Stimulated activated CD4-positive, alpha-beta T cell treated with anti-CD3 and anti-CD28 coated beads, Interleukin-4, amount 100 ng/mL, for 24 hours (primary cell): Measurements from ENCODE around the gene C2CD5.
A peak's percentile ranks its signal among the peaks of the same experiment; 100 is the strongest.
"Not testable (repeated sequence)": the region's sequence is repeated elsewhere in the genome, so short reads cannot be mapped to it uniquely, and the experiment has no call there.

Source experiments
- DNase-seq: peaks from one replicate; pipeline ENCODE4 v3.0.0-alpha.2; 2020

C2CD5 gene

GRCh38 chr12:22477166-22477893, 67.0 kb downstream of the C2CD5 start:
- no peak for DNase-seq

- DNase-seq = no peak
Observed at GRCh38 chr12:22476133-22476532, 68.2 kb downstream of the C2CD5 start.

- no peak for DNase-seq
Observed at GRCh38 chr12:22474970-22475720, 69.2 kb downstream of the C2CD5 start.

- no peak for DNase-seq
Observed at GRCh38 chr12:22473212-22473611, 71.1 kb downstream of the C2CD5 start.

- DNase-seq = no peak
Observed at GRCh38 chr12:22467190-22467589, 77.2 kb downstream of the C2CD5 start.

- no peak for DNase-seq
Observed at GRCh38 chr12:22463306-22463705, 81.0 kb downstream of the C2CD5 start.

GRCh38 chr12:22461786-22462185, 82.6 kb downstream of the C2CD5 start:
- DNase-seq = no peak

GRCh38 chr12:22459838-22460490, 84.4 kb downstream of the C2CD5 start:
- DNase-seq = no peak

- no peak for DNase-seq
Observed at GRCh38 chr12:22458298-22458937, 85.9 kb downstream of the C2CD5 start.

- DNase-seq = no peak
Observed at GRCh38 chr12:22457085-22457484, 87.3 kb downstream of the C2CD5 start.

- no peak for DNase-seq
Observed at GRCh38 chr12:22453511-22453910, 90.8 kb downstream of the C2CD5 start.

GRCh38 chr12:22447223-22447622, 97.1 kb downstream of the C2CD5 start:
- DNase-seq = no peak

GRCh38 chr12:22444317-22444665, 100.1 kb downstream of the C2CD5 start:
- not testable (repeated sequence) for DNase-seq

- peak; percentile 70 for DNase-seq
Observed at GRCh38 chr12:22443379-22444316, 100.7 kb downstream of the C2CD5 start.

GRCh38 chr12:22437031-22437806, 107.1 kb downstream of the C2CD5 start:
- no peak for DNase-seq

- no peak for DNase-seq
Observed at GRCh38 chr12:22435583-22435982, 108.8 kb downstream of the C2CD5 start.

GRCh38 chr12:22431693-22432251, 112.6 kb downstream of the C2CD5 start:
- no peak for DNase-seq

- no peak for DNase-seq
Observed at GRCh38 chr12:22416801-22417200, 127.5 kb downstream of the C2CD5 start.

GRCh38 chr12:22415342-22416309, 128.7 kb downstream of the C2CD5 start:
- DNase-seq = no peak

- DNase-seq = no peak
Observed at GRCh38 chr12:22414742-22415141, 129.6 kb downstream of the C2CD5 start.
